Heart right ventricle (tissue), 16 donors: ENCODE data around the gene CNPY1. TPM values are rescaled to one million over a fixed set of nuclear protein-coding genes. Genes with fewer than 3 reads are reported as not detected.

Experiments
- ATAC-seq, 8 donors: fragments of 200-7000 bp; cut with Tn5 transposase; one replicate each; pipeline ENCODE4 v1.9.1; 2020; ENCODE audit warnings: mild to moderate bottlenecking in 8 of 8, moderate library complexity in 8 of 8, moderate number of reproducible peaks in 1 of 8
- DNase-seq, 2 donors: peaks; one replicate each; pipeline ENCODE4 v3.0.0-alpha.2; 2020
- H3K27ac ChIP-seq, 10 donors: fragments of 200-600 bp; sonication (generic) in 2 of 10; one replicate each; pipeline versions ENCODE4 v1.5.0 to v1.8.0; 2020 to 2022; ENCODE audit warnings: mild to moderate bottlenecking in 3 of 10
- H3K27me3 ChIP-seq, 7 donors: fragments of 200-600 bp; one replicate each; pipeline ENCODE4 v1.8.0; 2021 to 2022; ENCODE audit warnings: mild to moderate bottlenecking in 2 of 7
- H3K36me3 ChIP-seq, 9 donors: fragments of 200-600 bp; sonication (generic) in 1 of 9; one replicate each; pipeline versions ENCODE4 v1.5.0 to v1.8.0; 2020 to 2022; ENCODE audit warnings: mild to moderate bottlenecking in 2 of 9
- H3K4me1 ChIP-seq, 9 donors: fragments of 200-600 bp; sonication (generic) in 1 of 9; one replicate each; pipeline versions ENCODE4 v1.5.0 to v1.8.0; 2020 to 2022; ENCODE audit warnings: mild to moderate bottlenecking in 4 of 9
- H3K4me3 ChIP-seq, 10 donors: fragments of 200-600 bp; sonication (generic) in 2 of 10; one replicate each; pipeline versions ENCODE4 v1.5.0 to v1.8.0; 2020 to 2022; ENCODE audit warnings: mild to moderate bottlenecking in 7 of 10, moderate library complexity in 2 of 10
- H3K9me3 ChIP-seq, 11 donors: fragments of 200-600 bp in 10 of 11; sonication (generic) in 2 of 11; one replicate each; pipeline versions ENCODE4 v1.5.0 to v1.8.0; 2013 to 2022; ENCODE audit warnings: mild to moderate bottlenecking in 2 of 11, control low read depth in 1 of 11, moderate library complexity in 1 of 11
- CTCF ChIP-seq, 9 donors: fragments of 200-600 bp; sonication (generic) in 2 of 9; IDR thresholded peaks; one replicate each; pipeline versions ENCODE4 v1.5.0 to v1.8.0; 2021 to 2022; ENCODE audit warnings: antibody characterized with exemption in 9 of 9, mild to moderate bottlenecking in 5 of 9, moderate library complexity in 1 of 9
- WGBS, 2 donors: extraction: QIAGEN DNeasy Blood & Tissue Kit; methylation state at CpG; one replicate each; pipeline ENCODE4 v1.1.7; 2013; ENCODE audit warnings: inconsistent platforms in 1 of 2; 5-methylcytosine and 5-hydroxymethylcytosine counted together
- intact Hi-C, 10 donors: fragments of 100-400 bp; cut with DNase I; formaldehyde crosslinking; loops; one replicate each; pipeline versions ENCODE4 v1.11.1 to v1.14.2; 2022
- polyA plus RNA-seq, 2 donors: library from polyadenylated mRNA; stranded (reverse); fragments of 200-250 nt; gene quantifications; one replicate each; pipeline ENCODE4 v1.2.3, GENCODE V29; 2013
- total RNA-seq, 10 donors: library from RNA; stranded (reverse); fragmentation: NEBNext Ultra II Directional in 3 of 10; extraction: Animal tissue kit (Norgen Biotek cat#: 25700) in 3 of 10; gene quantifications; one replicate each; pipeline versions ENCODE4 v1.2.1 to v1.2.4, GENCODE V29; 2021 to 2023
- donor health status: Arrhythmogenic right ventricular cardiomyopathy.
- donor health status: ischemic (EF 13 %, LVEDD 7.1; RV severe dilation, severe dysfunction).
- donor health status: healthy with polysubstance abuse.
- donor health status: DM: no; HTN: yes; CAD: no.
- donor health status: DM: no; HTN: no; CAD: no.
- donor health status: ischemic (EF 25% LVEDD 6.9; RV normal size, moderate dysfunction).
- donor health status: ischemic (EF 25% LVEDD 5.7; RV mildly dilated, moderate dysfunction).
- donor health status: healthy.
- donor health status: DM: yes; HTN: yes; CAD: no.
- donor health status: Ischemic cardiomyopathy.
- donor health status: ischemic (EF 35%, LVEDD 5.7; RV mildly dilated, moderate dysfunction).
- donor health status: nonischemic (EF 11% LVEDD 7.7; RV severe dilation, severe dysfunction).
- donor health status: DM: yes; HTN: yes; CAD: no.
- donor health status: PGD.
- donor health status: ischemic (EF 29% LVEDD 5.4; RV normal size, mild dysfunction).
- donor health status: nonischemic (EF 23%, LVEDD 6.1; RV moderate dilation, normal function).

CNPY1 gene
- total and polyA plus RNA-seq, 12 donors = not detected

- Histone ChIP-seq H3K36me3 (no peaks in the 10 kb centered on the region), H3K9me3 (no peaks in the 10 kb centered on the region), H3K27ac (no peak overlapping the region), H3K27me3 (peaks cover 0 to 24% (median 8%) of the 10 kb centered on the region in 7 donors), H3K4me1 (no peaks in the 10 kb centered on the region), H3K4me3 (no peak overlapping the region)
- TF ChIP-seq CTCF (IDR thresholded peaks at IDR 0.05) = no peak
- no peak for DNase-seq
- ATAC-seq = no peak
- intact Hi-C loops = no loop called here
- WGBS, 2 donors = 87 to 92% methylated on average over 13 of the region's 13 CpGs
These were observed 31.7 kb upstream of the CNPY1 start for GRCh38 chr7:155578016-155578415.

- no peak for DNase-seq
- H3K27me3 ChIP-seq = peaks cover 0 to 25% (median 11%) of the 10 kb centered on the region in 7 donors
These were observed 31.1 kb upstream of the CNPY1 start for GRCh38 chr7:155577509-155577905.

GRCh38 chr7:155576900-155577508 is 30.6 kb upstream of the CNPY1 start:
- Histone ChIP-seq H3K4me3 (no peak overlapping the region), H3K4me1 (no peaks in the 10 kb centered on the region), H3K27ac (no peak overlapping the region), H3K27me3 (peaks cover 0 to 30% (median 11%) of the 10 kb centered on the region in 7 donors), H3K36me3 (no peaks in the 10 kb centered on the region), H3K9me3 (no peaks in the 10 kb centered on the region)
- intact Hi-C loops = no loop called here
- TF ChIP-seq CTCF (IDR thresholded peaks at IDR 0.05) = no peak
- WGBS, 2 donors = 81 to 86% methylated on average over 17 of the region's 17 CpGs
- DNase-seq (no peak), ATAC-seq (no peak)

More at GRCh38 chr7:155577509-155577905, 31.1 kb upstream of the CNPY1 start:
- no peaks in the 10 kb centered on the region for H3K36me3 ChIP-seq
- WGBS, 2 donors = 78 to 85% methylated on average over 16 of the region's 16 CpGs
- no peaks in the 10 kb centered on the region for H3K9me3 ChIP-seq
- TF ChIP-seq CTCF (IDR thresholded peaks at IDR 0.05) = no peak
- H3K27ac ChIP-seq = no peak overlapping the region
- intact Hi-C loops = no loop called here
- H3K4me3 ChIP-seq = no peak overlapping the region
- ATAC-seq = no peak
- no peaks in the 10 kb centered on the region for H3K4me1 ChIP-seq

GRCh38 chr7:155576416-155576815 is 30.1 kb upstream of the CNPY1 start:
- H3K27me3 ChIP-seq = peaks cover 0 to 35% (median 16%) of the 10 kb centered on the region in 7 donors
- TF ChIP-seq CTCF (IDR thresholded peaks at IDR 0.05) = no peak
- ATAC-seq = no peak
- intact Hi-C loops = no loop called here
- DNase-seq = no peak
- WGBS, 2 donors = 78 to 79% methylated on average over 20 of the region's 20 CpGs
- H3K9me3 ChIP-seq = no peaks in the 10 kb centered on the region
- no peak overlapping the region for H3K4me3 ChIP-seq
- no peak overlapping the region for H3K27ac ChIP-seq
- H3K4me1 ChIP-seq = no peaks in the 10 kb centered on the region
- no peaks in the 10 kb centered on the region for H3K36me3 ChIP-seq
